ENCODE results near the gene ITGA11. TPM values are rescaled to one million over a fixed set of nuclear protein-coding genes. Genes with fewer than 3 reads are reported as not detected.

ITGA11 gene
- total RNA-seq, 3 donors from 2014 or later: 7.8 to 8.5 (median 7.9) TPM

- peaks cover 0 to 11% of the 10 kb centered on the region in 2 donors for H3K4me1 ChIP-seq
- intact Hi-C loops (cut with DNase I; ENCODE audit: low total_unique reads): loop anchor here (5.0 kb wide), 1 partner anchor 60 kb away; no protein-coding TSS in a partner anchor
- TF ChIP-seq POLR2AphosphoS5 (IDR thresholded peaks at IDR 0.05): no peak
- TF ChIP-seq CTCF (IDR thresholded peaks at IDR 0.05): no peak
- TF ChIP-seq POLR2A (IDR thresholded peaks at IDR 0.05): no peak
- no peak overlapping the region for H3K4me3 ChIP-seq
- H3K9me3 ChIP-seq: no peaks in the 10 kb centered on the region
- no peak for DNase-seq (ENCODE audit: low spot score in 2 of 2)
- H3K36me3 ChIP-seq: no peaks in the 10 kb centered on the region
- H3K27ac ChIP-seq: no peak overlapping the region
- no peaks in the 10 kb centered on the region for H3K27me3 ChIP-seq
Measured at GRCh38 chr15:68382286-68383007, 49.5 kb downstream of the ITGA11 start.

- Histone ChIP-seq H3K4me1 (peaks cover 0 to 11% of the 10 kb centered on the region in 2 donors), H3K27ac (no peak overlapping the region), H3K36me3 (no peaks in the 10 kb centered on the region), H3K4me3 (no peak overlapping the region), H3K27me3 (no peaks in the 10 kb centered on the region), H3K9me3 (no peaks in the 10 kb centered on the region)
- DNase-seq (ENCODE audit: low spot score in 2 of 2): no peak
- TF ChIP-seq POLR2AphosphoS5 (IDR thresholded peaks at IDR 0.05): no peak
- no peak for TF ChIP-seq CTCF (IDR thresholded peaks at IDR 0.05)
- no peak for TF ChIP-seq POLR2A (IDR thresholded peaks at IDR 0.05)
- intact Hi-C loops (cut with DNase I; ENCODE audit: low total_unique reads): loop anchor here (5.0 kb wide), 1 partner anchor 58 kb away; no protein-coding TSS in a partner anchor
Measured at GRCh38 chr15:68380456-68380855, 51.5 kb downstream of the ITGA11 start.

GRCh38 chr15:68379759-68380290 lies 52.1 kb downstream of the ITGA11 start:
- Histone ChIP-seq H3K27ac (no peak overlapping the region), H3K36me3 (no peaks in the 10 kb centered on the region), H3K4me1 (peaks cover 0 to 11% of the 10 kb centered on the region in 2 donors), H3K9me3 (no peaks in the 10 kb centered on the region), H3K27me3 (no peaks in the 10 kb centered on the region), H3K4me3 (no peak overlapping the region)
- no peak for TF ChIP-seq POLR2A (IDR thresholded peaks at IDR 0.05)
- no peak for TF ChIP-seq CTCF (IDR thresholded peaks at IDR 0.05)
- no peak for TF ChIP-seq POLR2AphosphoS5 (IDR thresholded peaks at IDR 0.05)
- no peak for DNase-seq (ENCODE audit: low spot score in 2 of 2)
- intact Hi-C loops (cut with DNase I; ENCODE audit: low total_unique reads): loop anchor here (5.0 kb wide), 1 partner anchor 58 kb away; no protein-coding TSS in a partner anchor

GRCh38 chr15:68379058-68379758 lies 52.8 kb downstream of the ITGA11 start:
- DNase-seq (ENCODE audit: low spot score in 2 of 2): no peak
- no peaks in the 10 kb centered on the region for H3K36me3 ChIP-seq
- intact Hi-C loops (cut with DNase I; ENCODE audit: low total_unique reads): no loop called here
- H3K4me1 ChIP-seq: peaks cover 0 to 4% of the 10 kb centered on the region in 2 donors
- no peak overlapping the region for H3K27ac ChIP-seq
- no peaks in the 10 kb centered on the region for H3K27me3 ChIP-seq
- TF ChIP-seq CTCF (IDR thresholded peaks at IDR 0.05): no peak
- no peak for TF ChIP-seq POLR2AphosphoS5 (IDR thresholded peaks at IDR 0.05)
- no peak for TF ChIP-seq POLR2A (IDR thresholded peaks at IDR 0.05)
- H3K9me3 ChIP-seq: no peaks in the 10 kb centered on the region
- no peak overlapping the region for H3K4me3 ChIP-seq

- intact Hi-C loops (cut with DNase I; ENCODE audit: low total_unique reads): no loop called here
Measured at GRCh38 chr15:68378595-68378994, 53.4 kb downstream of the ITGA11 start.

More at GRCh38 chr15:68378595-68378994, 53.4 kb downstream of the ITGA11 start:
- no peaks in the 10 kb centered on the region for H3K27me3 ChIP-seq
- H3K27ac ChIP-seq: no peak overlapping the region
- DNase-seq (ENCODE audit: low spot score in 2 of 2): no peak
- H3K9me3 ChIP-seq: no peaks in the 10 kb centered on the region
- H3K4me3 ChIP-seq: no peak overlapping the region
- TF ChIP-seq POLR2A (IDR thresholded peaks at IDR 0.05) (no peak), CTCF (IDR thresholded peaks at IDR 0.05) (no peak), POLR2AphosphoS5 (IDR thresholded peaks at IDR 0.05) (no peak)
- no peaks in the 10 kb centered on the region for H3K36me3 ChIP-seq
- no peaks in the 10 kb centered on the region for H3K4me1 ChIP-seq

Data from breast epithelium (tissue), 4 donors.